CD4-positive, CD25-positive, alpha-beta regulatory T cell (primary cell): ENCODE measurements around the gene IFITM1. TPM values are rescaled to one million over a fixed set of nuclear protein-coding genes. Genes with fewer than 3 reads are reported as not detected.
"Not testable (repeated sequence)": the region's sequence is repeated elsewhere in the genome, so short reads cannot be mapped to it uniquely, and the experiment has no call there.

ENCODE experiments used
- ATAC-seq, 2 donors: fragments of 150-1000 bp; cut with Tn5 transposase; one replicate each; pipeline ENCODE4 v1.10.0; 2021; ENCODE audit warnings: low read depth in 2 of 2, moderate number of reproducible peaks in 2 of 2, moderate library complexity in 1 of 2
- DNase-seq, 3 donors: peaks; one replicate each; pipeline versions ENCODE4 v3.0.0 to v3.0.0-alpha.2; 2012 to 2022; ENCODE audit warnings: mixed read lengths in 1 of 3
- H3K27ac ChIP-seq: one replicate; pipeline ENCODE4 v1.7.0; 2013; ENCODE audit warnings: mild to moderate bottlenecking, low read length; ENCODE audit not compliant: insufficient read depth, poor library complexity, severe bottlenecking
- H3K27me3 ChIP-seq: one replicate; pipeline ENCODE4 v1.7.0; 2013; ENCODE audit warnings: low read length; ENCODE audit not compliant: control insufficient read depth, insufficient read depth
- H3K36me3 ChIP-seq: one replicate; pipeline ENCODE4 v1.7.0; 2013; ENCODE audit warnings: mild to moderate bottlenecking, low read length, moderate library complexity; ENCODE audit not compliant: control insufficient read depth, insufficient read depth
- H3K4me1 ChIP-seq: 2 replicates; pipeline ENCODE4 v1.7.0; 2013; ENCODE audit warnings: mild to moderate bottlenecking, low read length; ENCODE audit not compliant: insufficient read depth, control insufficient read depth, poor library complexity, severe bottlenecking
- H3K4me3 ChIP-seq: one replicate; pipeline ENCODE4 v1.7.0; 2013; ENCODE audit warnings: low read depth, mild to moderate bottlenecking, low read length, moderate library complexity
- H3K9me3 ChIP-seq, 2 experiments: 1 replicate in 1 of 2; 2 replicates in 1 of 2; pipeline ENCODE4 v1.7.0; 2013; ENCODE audit warnings: low read length in 2 of 2, mild to moderate bottlenecking in 1 of 2, moderate library complexity in 1 of 2; ENCODE audit not compliant: control insufficient read depth in 2 of 2
- H3K27ac Mint-ChIP-seq, 3 donors: one replicate each; pipeline ENCODE4 v1.8.0; 2020 to 2022; ENCODE audit warnings: mild to moderate bottlenecking in 3 of 3, mixed read lengths in 3 of 3, moderate library complexity in 2 of 3
- H3K27me3 Mint-ChIP-seq: one replicate; pipeline ENCODE4 v1.8.0; 2022; ENCODE audit warnings: mild to moderate bottlenecking, mixed read lengths
- H3K36me3 Mint-ChIP-seq: one replicate; pipeline ENCODE4 v1.8.0; 2020; ENCODE audit warnings: mixed read lengths
- H3K4me1 Mint-ChIP-seq, 4 donors: one replicate each; pipeline ENCODE4 v1.8.0; 2020 to 2022; ENCODE audit warnings: mixed read lengths in 4 of 4, mild to moderate bottlenecking in 1 of 4
- H3K4me3 Mint-ChIP-seq, 4 donors: one replicate each; pipeline ENCODE4 v1.8.0; 2020 to 2022; ENCODE audit warnings: mild to moderate bottlenecking in 4 of 4, mixed read lengths in 4 of 4, moderate library complexity in 3 of 4
- H3K9me3 Mint-ChIP-seq, 7 donors: one replicate each; pipeline ENCODE4 v1.8.0; 2020 to 2022; ENCODE audit warnings: mixed read lengths in 7 of 7, mild to moderate bottlenecking in 3 of 7, moderate library complexity in 2 of 7
- polyA plus RNA-seq, 4 donors: library from polyadenylated mRNA; unstranded; fragments of 300-500 nt; fragmentation: Illumina TruSeq; gene quantifications; one replicate each; pipeline ENCODE4 v1.2.3, GENCODE V29; 2021
- total RNA-seq: library from RNA; stranded (reverse); gene quantifications from one replicate; pipeline ENCODE4 v1.2.3, GENCODE V29; 2022

IFITM1 gene
- total and polyA plus RNA-seq, 5 donors from 2014 or later = 320 to 1,544 (median 1,395) TPM

GRCh38 chr11:325796-326591, 12.2 kb downstream of the IFITM1 start:
- Histone ChIP-seq H3K4me3 (no peak overlapping the region), H3K27ac (peak overlapping the region; percentile 79), H3K9me3 (no peaks in the 10 kb centered on the region), H3K4me1 (peaks cover 38% of the 10 kb centered on the region), H3K27me3 (no peaks in the 10 kb centered on the region), H3K36me3 (no peaks in the 10 kb centered on the region)
- Mint-ChIP-seq H3K27me3 (no peaks in the 10 kb centered on the region), H3K27ac (peak overlapping the region; percentile 86 to 94 (median 92)), H3K4me3 (peak overlapping the region in 3 of 4 donors; percentile 32 to 48 (median 46)), H3K36me3 (no peaks in the 10 kb centered on the region), H3K9me3 (peaks cover 0 to 1% (median 0%) of the 10 kb centered on the region in 7 donors), H3K4me1 (peaks cover 8 to 64% (median 28%) of the 10 kb centered on the region in 4 donors)
- ATAC-seq (no peak), DNase-seq (no peak)

- H3K4me1 Mint-ChIP-seq = peaks cover 8 to 69% (median 31%) of the 10 kb centered on the region in 4 donors
- H3K4me3 ChIP-seq = peak overlapping the region; percentile 7
- DNase-seq = no peak
- H3K9me3 ChIP-seq = no peaks in the 10 kb centered on the region
- peak overlapping the region; percentile 86 to 94 (median 92) for H3K27ac Mint-ChIP-seq
- peak overlapping the region; percentile 32 to 48 (median 42) for H3K4me3 Mint-ChIP-seq
- no peaks in the 10 kb centered on the region for H3K36me3 Mint-ChIP-seq
- no peaks in the 10 kb centered on the region for H3K27me3 Mint-ChIP-seq
- H3K27ac ChIP-seq = peak overlapping the region; percentile 79
- H3K9me3 Mint-ChIP-seq = peaks cover 0 to 1% (median 0%) of the 10 kb centered on the region in 7 donors
- peaks cover 42% of the 10 kb centered on the region for H3K4me1 ChIP-seq
- H3K36me3 ChIP-seq = no peaks in the 10 kb centered on the region
- H3K27me3 ChIP-seq = no peaks in the 10 kb centered on the region
- ATAC-seq = no peak
These were observed 12.7 kb downstream of the IFITM1 start for GRCh38 chr11:326592-326841.

DNA sequence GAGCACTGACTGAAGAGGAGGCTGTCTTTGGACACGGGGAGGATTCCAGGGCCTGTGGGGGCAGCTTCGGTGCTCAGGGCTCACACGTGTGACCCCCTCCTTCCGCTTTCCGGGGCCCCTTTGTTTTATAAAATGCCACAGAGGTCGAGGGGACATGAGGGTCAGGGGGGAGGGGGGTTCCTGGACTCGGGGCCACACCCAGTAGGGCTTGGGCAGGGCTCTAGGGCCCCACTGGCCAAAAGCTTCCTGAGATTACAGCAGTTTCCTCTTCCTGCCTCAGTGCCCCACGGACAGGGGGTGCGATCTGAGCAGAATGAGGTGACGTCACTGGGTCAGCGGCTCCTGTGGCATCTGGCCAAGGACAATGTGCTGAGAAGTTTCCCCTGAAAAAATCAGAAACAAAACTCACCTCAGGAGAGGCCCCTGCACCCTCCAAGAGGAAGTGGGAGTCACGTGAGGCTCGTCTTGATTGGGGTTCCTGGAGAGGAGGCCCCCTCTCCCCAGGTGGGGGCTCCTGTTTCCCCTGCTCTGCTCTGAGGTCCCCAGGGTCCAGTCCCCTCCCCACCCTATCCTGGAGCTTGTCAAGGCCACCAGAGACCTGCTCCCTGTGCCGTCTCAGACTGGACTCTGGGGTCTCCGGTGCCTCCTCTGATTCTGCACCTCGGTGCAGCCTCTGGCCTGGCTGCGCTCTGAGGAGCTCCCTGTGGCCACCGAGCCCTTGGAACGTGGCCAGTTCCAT, 13.2 kb downstream of the IFITM1 start:
- Histone ChIP-seq H3K36me3 (no peaks in the 10 kb centered on the region), H3K4me3 (peak overlapping the region; percentile 7), H3K27me3 (no peaks in the 10 kb centered on the region), H3K27ac (peak overlapping the region; percentile 79), H3K9me3 (no peaks in the 10 kb centered on the region), H3K4me1 (peaks cover 42% of the 10 kb centered on the region)
- ATAC-seq (peak; percentile 48 to 53), DNase-seq (peak; percentile 33 to 74 (median 62))
- H3K36me3 Mint-ChIP-seq = no peaks in the 10 kb centered on the region
- no peaks in the 10 kb centered on the region for H3K27me3 Mint-ChIP-seq
- peaks cover 8 to 74% (median 31%) of the 10 kb centered on the region in 4 donors for H3K4me1 Mint-ChIP-seq
- peak overlapping the region; percentile 56 to 74 (median 66) for H3K4me3 Mint-ChIP-seq
- H3K27ac Mint-ChIP-seq = peak overlapping the region; percentile 86 to 94 (median 92)
- H3K9me3 Mint-ChIP-seq = peaks cover 0 to 1% (median 0%) of the 10 kb centered on the region in 7 donors

DNA sequence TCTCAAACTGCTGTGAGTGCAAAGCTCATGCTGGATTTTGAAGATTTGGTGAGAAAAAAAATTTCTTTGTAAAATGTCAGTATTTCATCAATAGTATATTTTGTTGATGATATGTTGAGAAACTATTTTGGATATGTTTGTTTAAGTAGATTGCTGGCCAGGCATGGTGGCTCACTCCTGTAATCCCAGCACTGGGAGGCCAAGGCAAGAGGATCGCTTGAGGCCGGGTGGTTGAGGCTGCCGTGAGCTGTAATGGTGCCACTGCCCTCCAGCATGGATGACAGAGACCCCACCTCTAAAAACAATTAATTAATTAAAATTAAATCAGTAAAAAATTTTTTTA, 13.7 kb downstream of the IFITM1 start:
- Histone ChIP-seq H3K9me3 (no peaks in the 10 kb centered on the region), H3K4me1 (peaks cover 42% of the 10 kb centered on the region), H3K27me3 (no peaks in the 10 kb centered on the region), H3K4me3 (no peak overlapping the region), H3K27ac (peak overlapping the region; percentile 79), H3K36me3 (no peaks in the 10 kb centered on the region)
- H3K9me3 Mint-ChIP-seq = peaks cover 0 to 1% (median 0%) of the 10 kb centered on the region in 7 donors
- H3K27me3 Mint-ChIP-seq = no peaks in the 10 kb centered on the region
- H3K4me1 Mint-ChIP-seq = peaks cover 8 to 77% (median 33%) of the 10 kb centered on the region in 4 donors
- H3K36me3 Mint-ChIP-seq = no peaks in the 10 kb centered on the region
- H3K4me3 Mint-ChIP-seq = peak overlapping the region; percentile 56 to 74 (median 66)
- peak overlapping the region; percentile 86 to 94 (median 92) for H3K27ac Mint-ChIP-seq
- ATAC-seq (no peak), DNase-seq (no peak)

DNA sequence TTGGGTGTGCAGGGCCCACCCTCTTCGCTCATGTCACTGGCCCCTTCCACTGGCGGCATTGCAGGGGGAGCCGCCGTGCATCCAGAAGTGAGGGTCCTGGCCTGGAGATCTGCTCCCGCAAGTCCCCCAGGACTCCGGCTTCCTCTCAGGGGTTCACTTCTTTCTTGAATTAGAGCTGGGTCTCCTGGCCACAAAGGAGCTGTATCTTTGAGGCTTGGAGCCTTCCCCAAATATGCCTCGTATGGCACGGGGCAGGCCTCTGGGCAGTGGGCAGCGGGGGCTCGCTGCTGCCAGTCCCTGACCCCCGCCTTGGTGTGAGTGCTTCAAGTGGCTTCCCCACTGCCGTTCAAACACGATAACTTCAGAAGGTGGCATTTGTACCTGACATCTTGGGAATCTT, 14.2 kb downstream of the IFITM1 start:
- no peak overlapping the region for H3K27ac ChIP-seq
- no peak overlapping the region for H3K4me3 ChIP-seq
- no peaks in the 10 kb centered on the region for H3K36me3 ChIP-seq
- H3K9me3 ChIP-seq = no peaks in the 10 kb centered on the region
- no peak for ATAC-seq
- Mint-ChIP-seq H3K4me1 (peaks cover 8 to 77% (median 35%) of the 10 kb centered on the region in 4 donors), H3K36me3 (no peaks in the 10 kb centered on the region), H3K27me3 (no peaks in the 10 kb centered on the region), H3K9me3 (peaks cover 0 to 1% (median 0%) of the 10 kb centered on the region in 7 donors), H3K4me3 (peak overlapping the region in 1 of 4 donors; percentile 68), H3K27ac (peak overlapping the region in 1 of 3 donors; percentile 86)
- no peak for DNase-seq
- H3K27me3 ChIP-seq = no peaks in the 10 kb centered on the region
- H3K4me1 ChIP-seq = peaks cover 42% of the 10 kb centered on the region

GRCh38 chr11:328516-329100, 14.8 kb downstream of the IFITM1 start:
- not testable (repeated sequence) for H3K4me3 ChIP-seq, H3K9me3 Mint-ChIP-seq, H3K27me3 ChIP-seq, ATAC-seq, H3K27me3 Mint-ChIP-seq, DNase-seq, H3K36me3 ChIP-seq, H3K27ac ChIP-seq, H3K36me3 Mint-ChIP-seq, H3K9me3 ChIP-seq
- Mint-ChIP-seq H3K27ac (peak overlapping the region; percentile 38 to 86 (median 77)), H3K4me3 (peak overlapping the region in 1 of 4 donors; percentile 13), H3K4me1 (peaks cover 8 to 75% (median 36%) of the 10 kb centered on the region in 4 donors)
- peaks cover 42% of the 10 kb centered on the region for H3K4me1 ChIP-seq

GRCh38 chr11:329886-330253, 16.0 kb downstream of the IFITM1 start:
- peak overlapping the region; percentile 77 to 86 (median 85) for H3K27ac Mint-ChIP-seq
- peaks cover 5% of the 10 kb centered on the region for H3K27me3 Mint-ChIP-seq
- Histone ChIP-seq H3K4me3 (no peak overlapping the region), H3K27me3 (no peaks in the 10 kb centered on the region), H3K4me1 (peaks cover 42% of the 10 kb centered on the region), H3K36me3 (no peaks in the 10 kb centered on the region), H3K9me3 (no peaks in the 10 kb centered on the region), H3K27ac (no peak overlapping the region)
- ATAC-seq = no peak
- H3K4me1 Mint-ChIP-seq = peaks cover 8 to 66% (median 31%) of the 10 kb centered on the region in 4 donors
- peak overlapping the region in 1 of 4 donors; percentile 13 for H3K4me3 Mint-ChIP-seq
- no peak for DNase-seq
- H3K9me3 Mint-ChIP-seq = peaks cover 0 to under 1% (median 0%) of the 10 kb centered on the region in 7 donors
- no peaks in the 10 kb centered on the region for H3K36me3 Mint-ChIP-seq
